ENCODE results near the gene ANKRD29.
"Not testable (repeated sequence)": the region's sequence is repeated elsewhere in the genome, so short reads cannot be mapped to it uniquely, and the experiment has no call there.

Gene ANKRD29

DNA sequence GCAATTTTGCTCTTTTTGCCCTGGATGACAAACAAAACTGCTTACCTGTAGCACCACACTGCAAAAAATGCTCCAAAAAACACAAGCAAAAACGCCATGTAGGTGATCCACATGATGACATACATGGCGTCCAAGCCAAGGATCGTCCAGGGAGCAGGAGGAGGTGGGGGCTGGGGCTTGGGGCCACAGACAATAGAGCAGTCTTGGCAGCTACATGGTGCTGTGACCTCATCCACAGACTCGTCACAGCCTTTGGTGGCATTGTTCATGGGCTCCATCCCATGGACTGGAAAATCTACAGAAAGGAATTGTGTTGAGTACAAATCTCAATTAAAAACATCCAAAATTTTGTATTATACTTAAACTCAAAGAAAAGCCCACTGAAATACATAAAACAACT lies 102.5 kb downstream of the ANKRD29 start:
- H3K4me1 Mint-ChIP-seq (ENCODE audit: low read depth): peaks cover 20% of the 10 kb centered on the region
- H3K36me3 Mint-ChIP-seq (ENCODE audit: low read depth): peaks cover 63% of the 10 kb centered on the region
- no peak overlapping the region for H3K4me3 Mint-ChIP-seq
- H3K27ac Mint-ChIP-seq: no peak overlapping the region
- H3K9me3 Mint-ChIP-seq: no peaks in the 10 kb centered on the region
- H3K27me3 Mint-ChIP-seq: no peaks in the 10 kb centered on the region

DNA sequence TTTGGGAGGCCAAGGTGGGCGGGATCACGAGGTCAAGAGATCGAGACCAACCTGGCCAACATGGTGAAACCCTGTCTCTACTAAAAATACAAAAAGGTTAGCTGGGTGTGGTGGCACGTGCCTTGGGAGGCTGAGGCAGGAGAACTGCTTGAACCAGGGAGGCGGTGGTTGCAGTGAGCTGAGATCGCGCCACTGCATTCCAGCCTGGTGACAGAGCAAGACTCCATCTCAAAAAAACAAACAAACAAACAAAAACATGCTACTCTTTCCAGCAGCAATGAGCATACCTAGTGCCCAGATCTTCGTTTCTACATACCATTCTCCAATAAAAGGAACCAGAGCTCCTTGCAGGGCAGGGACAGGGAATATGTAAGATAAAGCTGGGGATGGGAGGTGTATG lies 105.2 kb downstream of the ANKRD29 start:
- H3K27me3 Mint-ChIP-seq; H3K4me1 Mint-ChIP-seq (ENCODE audit: low read depth); H3K27ac Mint-ChIP-seq; H3K9me3 Mint-ChIP-seq; H3K4me3 Mint-ChIP-seq: not testable (repeated sequence)
- H3K36me3 Mint-ChIP-seq (ENCODE audit: low read depth): peaks cover 70% of the 10 kb centered on the region

DNA sequence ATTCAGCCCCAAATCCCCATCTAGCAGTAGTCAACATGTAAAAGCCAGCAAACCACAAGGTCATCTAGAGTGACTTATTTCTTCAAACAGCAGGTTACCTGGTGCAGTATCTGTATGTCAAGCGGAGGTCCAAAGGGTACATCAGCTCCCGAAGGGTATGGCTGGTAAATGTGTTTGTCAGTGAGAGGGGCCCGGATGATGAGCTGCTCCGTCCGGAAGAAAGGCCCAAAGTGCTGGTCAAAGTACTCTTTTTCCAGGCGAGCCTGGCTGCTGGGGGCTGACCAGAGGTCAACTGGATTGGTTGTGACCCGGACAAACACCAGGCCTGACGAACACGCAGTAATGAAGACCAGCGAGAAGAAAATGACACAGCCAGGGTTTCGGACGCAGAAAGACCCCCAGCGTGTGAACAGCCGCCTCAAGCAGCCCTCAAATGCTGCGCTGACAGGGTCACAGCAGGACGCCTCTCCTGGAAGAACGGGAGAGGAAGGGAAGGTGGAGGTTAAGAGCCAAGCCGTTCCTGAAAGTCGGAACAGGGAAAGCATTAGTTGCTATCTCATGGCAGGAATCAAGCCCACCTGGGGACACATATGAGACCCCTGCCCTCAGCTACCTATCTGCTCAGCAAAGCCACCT lies 106.4 kb downstream of the ANKRD29 start:
- H3K27ac Mint-ChIP-seq: no peak overlapping the region
- no peak overlapping the region for H3K4me3 Mint-ChIP-seq
- peaks cover 73% of the 10 kb centered on the region for H3K36me3 Mint-ChIP-seq (ENCODE audit: low read depth)
- H3K9me3 Mint-ChIP-seq: no peaks in the 10 kb centered on the region
- no peaks in the 10 kb centered on the region for H3K27me3 Mint-ChIP-seq
- no peaks in the 10 kb centered on the region for H3K4me1 Mint-ChIP-seq (ENCODE audit: low read depth)

DNA sequence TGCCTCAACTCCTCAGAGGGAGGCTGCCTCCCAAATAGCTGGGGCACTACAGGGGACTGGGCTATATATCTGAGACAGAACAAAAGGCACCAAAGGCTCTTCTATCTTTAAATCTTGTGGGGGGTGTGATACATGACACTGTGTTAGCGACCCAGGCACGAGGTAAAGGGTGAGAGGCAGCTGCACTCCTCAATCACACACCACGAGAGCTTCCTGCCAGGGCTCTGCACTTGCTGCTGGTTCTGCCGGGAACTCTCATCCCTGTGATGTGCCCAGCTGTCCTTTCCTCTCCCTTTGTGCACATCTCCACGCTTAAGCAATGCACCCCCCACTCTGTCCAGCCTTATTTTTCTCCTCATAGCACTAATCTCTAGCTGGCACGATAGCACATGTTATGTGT lies 108.8 kb downstream of the ANKRD29 start:
- H3K27me3 Mint-ChIP-seq: no peaks in the 10 kb centered on the region
- H3K27ac Mint-ChIP-seq: no peak overlapping the region
- peaks cover 70% of the 10 kb centered on the region for H3K36me3 Mint-ChIP-seq (ENCODE audit: low read depth)

DNA sequence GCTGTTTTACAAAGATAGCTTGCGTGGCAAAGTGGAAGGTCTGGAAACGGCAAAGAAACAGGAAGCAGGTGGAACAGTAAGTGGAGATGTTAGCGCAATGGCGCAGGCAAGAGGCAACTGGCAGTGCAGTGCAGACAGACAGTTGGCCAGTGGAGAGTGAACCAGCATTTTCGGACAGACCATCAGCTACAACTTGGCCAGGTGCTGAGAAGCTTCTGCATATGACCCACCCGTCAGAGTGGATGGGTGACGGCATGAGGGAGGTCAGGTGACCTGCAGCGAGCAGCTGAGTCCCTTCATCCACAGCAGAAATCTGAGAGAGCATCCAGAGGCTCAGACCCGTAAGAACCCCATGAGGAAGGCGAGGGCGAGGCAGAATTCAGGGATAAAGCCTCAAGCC lies 110.2 kb downstream of the ANKRD29 start:
- Mint-ChIP-seq H3K27me3 (no peaks in the 10 kb centered on the region), H3K9me3 (no peaks in the 10 kb centered on the region), H3K36me3 (ENCODE audit: low read depth) (peaks cover 69% of the 10 kb centered on the region), H3K27ac (no peak overlapping the region), H3K4me3 (no peak overlapping the region), H3K4me1 (ENCODE audit: low read depth) (no peaks in the 10 kb centered on the region)

More for the DNA sequence above, 108.8 kb downstream of the ANKRD29 start:
- Mint-ChIP-seq H3K4me1 (ENCODE audit: low read depth) (no peaks in the 10 kb centered on the region), H3K9me3 (no peaks in the 10 kb centered on the region), H3K4me3 (no peak overlapping the region)

DNA sequence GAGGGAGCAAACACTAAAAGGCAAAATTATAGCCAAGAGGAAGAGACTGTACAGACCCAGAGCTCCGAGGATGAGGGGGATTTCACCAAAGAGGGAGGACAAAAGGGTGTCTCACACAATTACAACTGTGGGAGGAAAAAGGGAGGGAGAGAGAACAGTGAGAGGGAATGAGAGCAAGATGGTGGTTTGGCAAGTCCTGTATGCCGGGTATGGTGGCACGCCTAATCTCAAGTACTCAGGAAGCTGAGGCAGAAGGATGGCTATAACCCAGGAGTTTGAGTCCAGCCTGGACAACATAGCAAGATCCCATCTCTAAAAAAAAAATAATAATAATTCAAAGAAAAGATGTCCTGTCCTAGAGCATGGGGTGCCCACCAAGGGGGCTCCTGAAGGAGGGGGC lies 110.7 kb downstream of the ANKRD29 start:
- Mint-ChIP-seq H3K36me3 (ENCODE audit: low read depth) (peaks cover 71% of the 10 kb centered on the region), H3K27ac (no peak overlapping the region), H3K27me3 (no peaks in the 10 kb centered on the region), H3K9me3 (no peaks in the 10 kb centered on the region), H3K4me1 (ENCODE audit: low read depth) (no peaks in the 10 kb centered on the region), H3K4me3 (no peak overlapping the region)

DNA sequence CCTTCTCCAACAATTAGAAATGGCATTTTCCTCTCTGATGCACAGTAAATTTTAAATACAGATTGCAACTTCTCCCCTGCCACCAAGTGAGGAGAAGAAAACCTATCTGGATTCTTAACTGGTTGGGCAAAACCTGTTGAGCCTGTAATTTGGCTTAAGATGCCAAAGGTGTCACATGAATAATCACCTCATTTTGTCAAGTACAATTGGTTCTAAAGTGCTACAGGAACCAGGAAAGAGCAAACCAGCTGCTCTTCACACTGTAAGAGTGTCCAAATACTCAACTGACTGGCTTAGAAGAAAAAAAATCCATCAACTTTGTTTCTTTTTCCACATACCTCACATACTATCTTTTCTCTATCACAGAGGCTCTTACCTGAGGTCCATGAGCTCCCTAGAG lies 111.8 kb downstream of the ANKRD29 start:
- H3K9me3 Mint-ChIP-seq: no peaks in the 10 kb centered on the region
- no peak overlapping the region for H3K4me3 Mint-ChIP-seq
- H3K27me3 Mint-ChIP-seq: no peaks in the 10 kb centered on the region
- no peak overlapping the region for H3K27ac Mint-ChIP-seq
- H3K36me3 Mint-ChIP-seq (ENCODE audit: low read depth): peaks cover 72% of the 10 kb centered on the region
- H3K4me1 Mint-ChIP-seq (ENCODE audit: low read depth): no peaks in the 10 kb centered on the region

Data from stimulated activated naive CD8-positive, alpha-beta T cell treated with anti-CD3 and anti-CD28 coated beads, Interleukin-15, Interleukin-2, amounts not matched to agents 100 ng/mL and 50 ng/mL, for 24 hours (primary cell).